Calu3 (cell line): ENCODE results near the gene TTC28. TPM values are rescaled to one million over a fixed set of nuclear protein-coding genes. Genes with fewer than 3 reads are reported as not detected.

Source experiments
- BruUV-seq: library from RNA; stranded (reverse); fragments of 400-500 nt; replicated peaks from 2 replicates; lab custom pipeline; 2021; lab: Mats Ljungman, UMichigan
- CTCF ChIA-PET: fragments of 300-600 bp; sonication (Branson Sonifier 250); formaldehyde crosslinking; loops from one replicate; lab custom pipeline; 2022; ENCODE audit warnings: antibody characterized with exemption; lab: Charles Lee
- DNase-seq: peaks from one replicate; pipeline ENCODE4 v3.0.0; 2022
- H3K27ac Mint-ChIP-seq: one replicate; pipeline ENCODE4 v1.8.0; 2022; ENCODE audit warnings: mixed read lengths; ENCODE audit not compliant: unreplicated experiment
- H3K27me3 Mint-ChIP-seq: one replicate; pipeline ENCODE4 v1.8.0; 2022; ENCODE audit warnings: mixed read lengths; ENCODE audit not compliant: unreplicated experiment
- H3K36me3 Mint-ChIP-seq: one replicate; pipeline ENCODE4 v1.8.0; 2022; ENCODE audit warnings: mild to moderate bottlenecking, moderate library complexity, mixed read lengths; ENCODE audit not compliant: insufficient read depth, unreplicated experiment
- H3K4me1 Mint-ChIP-seq: one replicate; pipeline ENCODE4 v1.8.0; 2022; ENCODE audit warnings: mild to moderate bottlenecking, low read depth, mixed read lengths; ENCODE audit not compliant: unreplicated experiment
- H3K4me3 Mint-ChIP-seq: one replicate; pipeline ENCODE4 v1.8.0; 2022; ENCODE audit warnings: mild to moderate bottlenecking, low read depth, moderate library complexity, mixed read lengths; ENCODE audit not compliant: unreplicated experiment
- H3K9me3 Mint-ChIP-seq: one replicate; pipeline ENCODE4 v1.8.0; 2022; ENCODE audit warnings: low read depth, mixed read lengths; ENCODE audit not compliant: unreplicated experiment
- CTCF ChIP-seq: fragments of 200-600 bp; IDR thresholded peaks from one replicate; pipeline ENCODE4 v1.8.0; 2022; ENCODE audit warnings: antibody characterized with exemption; ENCODE audit not compliant: unreplicated experiment
- intact Hi-C: fragments of 100-400 bp; cut with micrococcal nuclease; formaldehyde crosslinking; loops from one replicate; pipeline ENCODE4 v1.10.0; 2022; ENCODE audit not compliant: unreplicated experiment
- total RNA-seq: library from RNA; stranded (reverse); gene quantifications from 2 replicates; pipeline ENCODE4 v1.2.3, GENCODE V29; 2022

TTC28 gene
- total RNA-seq, 1 experiment from 2014 or later, result 5.2 TPM

DNA sequence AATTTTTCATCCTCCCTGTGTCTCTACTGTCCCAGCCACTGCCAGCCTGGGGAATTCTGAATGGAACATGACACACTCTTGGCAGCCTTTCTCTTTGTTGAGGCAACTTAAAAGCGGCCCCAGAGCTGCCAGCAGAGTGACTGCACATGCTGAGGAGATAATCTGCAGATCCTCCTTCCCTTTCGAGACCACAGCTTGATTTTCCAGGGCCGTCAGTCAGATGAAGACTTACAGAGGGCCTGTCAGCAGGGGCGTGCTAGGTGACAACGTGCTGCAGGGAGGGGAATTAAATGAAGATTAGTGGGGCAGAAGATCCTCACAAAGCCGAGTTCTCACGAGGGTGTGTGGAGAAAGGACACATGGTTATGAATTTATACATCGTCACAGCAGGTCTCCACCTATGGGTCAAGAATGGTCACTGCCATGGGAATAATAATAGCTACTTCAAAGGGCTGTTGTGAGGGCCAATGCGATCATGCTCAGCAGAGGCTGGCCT lies 567.0 kb downstream of the TTC28 start:
- no TSS peak for BruUV-seq
- intact Hi-C loops, result loop anchor here (1.0 kb wide), 1 partner anchor 60 kb away; no protein-coding TSS in a partner anchor
- H3K27me3 Mint-ChIP-seq, result peaks cover 34% of the 10 kb centered on the region
- H3K9me3 Mint-ChIP-seq, result no peaks in the 10 kb centered on the region
- peak; percentile 39 for TF ChIP-seq CTCF
- CTCF ChIA-PET, result interaction anchor here (0.5 to 1.4 kb wide), 11 partner anchors 9 to 723 kb away, joined by 3 to 17 read pairs (median 4); no protein-coding TSS in a partner anchor
- peak; percentile 32 for DNase-seq
- peaks cover 8% of the 10 kb centered on the region for H3K4me1 Mint-ChIP-seq
- no peak overlapping the region for H3K27ac Mint-ChIP-seq
- no peak overlapping the region for H3K4me3 Mint-ChIP-seq
- no peaks in the 10 kb centered on the region for H3K36me3 Mint-ChIP-seq

DNA sequence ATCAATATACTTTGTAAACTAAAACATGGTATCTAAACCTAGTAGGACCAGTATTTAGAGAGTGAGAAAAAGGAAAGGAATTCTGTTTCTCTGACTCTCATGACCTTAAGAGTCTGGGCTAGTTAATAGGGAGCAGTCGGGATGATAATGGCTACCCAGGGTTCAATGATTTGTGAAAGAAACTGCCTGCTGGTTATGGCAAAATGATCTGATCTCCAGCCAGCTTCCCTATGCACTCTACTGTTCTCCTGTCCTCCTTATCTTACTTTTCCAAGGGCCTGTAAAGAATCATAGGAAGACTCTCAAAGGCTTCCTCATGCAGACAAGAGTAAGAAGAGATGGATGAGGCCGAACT lies 567.5 kb downstream of the TTC28 start:
- no peaks in the 10 kb centered on the region for H3K9me3 Mint-ChIP-seq
- DNase-seq, result no peak
- H3K36me3 Mint-ChIP-seq, result no peaks in the 10 kb centered on the region
- intact Hi-C loops, result loop anchor here (1.0 kb wide), 1 partner anchor 60 kb away; no protein-coding TSS in a partner anchor
- TF ChIP-seq CTCF, result no peak
- no TSS peak for BruUV-seq
- CTCF ChIA-PET, result interaction anchor here (0.5 to 1.4 kb wide), 8 partner anchors 12 to 724 kb away, joined by 3 to 17 read pairs (median 4); no protein-coding TSS in a partner anchor
- H3K27ac Mint-ChIP-seq, result no peak overlapping the region
- peaks cover 32% of the 10 kb centered on the region for H3K27me3 Mint-ChIP-seq
- H3K4me3 Mint-ChIP-seq, result no peak overlapping the region
- peaks cover 8% of the 10 kb centered on the region for H3K4me1 Mint-ChIP-seq

DNA sequence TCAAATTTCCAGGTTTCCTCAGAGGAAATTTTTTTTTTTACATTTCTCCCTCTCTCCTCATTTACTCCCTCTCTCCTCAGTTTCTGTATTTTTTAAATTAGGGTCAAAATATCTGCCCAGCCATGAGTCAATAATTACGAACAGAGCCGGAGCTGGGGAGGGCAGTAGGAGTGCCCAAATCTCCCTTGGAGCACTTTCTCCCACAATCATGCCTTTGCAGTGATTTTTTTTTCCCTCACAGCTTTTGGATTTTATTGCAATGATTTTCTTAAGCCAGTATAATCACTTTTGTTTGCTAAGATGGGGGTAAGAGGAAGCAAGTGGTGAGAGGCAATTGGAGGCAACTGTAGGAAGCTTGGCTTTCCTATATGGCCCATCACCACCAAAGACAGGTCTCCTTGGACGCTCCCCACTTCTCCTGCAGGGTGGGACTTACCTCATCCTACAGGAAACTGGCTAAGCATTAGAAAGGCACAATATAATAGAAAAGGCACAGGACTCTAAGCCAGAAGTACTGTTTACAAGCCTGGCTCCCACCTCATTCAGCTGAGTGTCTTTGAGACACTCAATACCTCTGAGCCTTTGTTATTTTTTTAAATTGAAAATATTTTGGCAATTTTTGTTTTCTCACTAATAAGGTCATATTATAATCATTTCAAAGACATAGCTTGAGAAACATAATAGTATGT lies 568.0 kb downstream of the TTC28 start:
- Mint-ChIP-seq H3K4me3 (no peak overlapping the region), H3K4me1 (peaks cover 8% of the 10 kb centered on the region), H3K36me3 (no peaks in the 10 kb centered on the region), H3K27ac (no peak overlapping the region), H3K27me3 (peaks cover 27% of the 10 kb centered on the region), H3K9me3 (no peaks in the 10 kb centered on the region)
- no TSS peak for BruUV-seq
- CTCF ChIA-PET, result interaction anchor here (0.5 to 1.4 kb wide), 4 partner anchors 13 to 770 kb away, joined by 3 to 17 read pairs (median 4); no protein-coding TSS in a partner anchor
- intact Hi-C loops, result loop anchor here (1.0 kb wide), 1 partner anchor 59 kb away; no protein-coding TSS in a partner anchor
- no peak for TF ChIP-seq CTCF
- no peak for DNase-seq

DNA sequence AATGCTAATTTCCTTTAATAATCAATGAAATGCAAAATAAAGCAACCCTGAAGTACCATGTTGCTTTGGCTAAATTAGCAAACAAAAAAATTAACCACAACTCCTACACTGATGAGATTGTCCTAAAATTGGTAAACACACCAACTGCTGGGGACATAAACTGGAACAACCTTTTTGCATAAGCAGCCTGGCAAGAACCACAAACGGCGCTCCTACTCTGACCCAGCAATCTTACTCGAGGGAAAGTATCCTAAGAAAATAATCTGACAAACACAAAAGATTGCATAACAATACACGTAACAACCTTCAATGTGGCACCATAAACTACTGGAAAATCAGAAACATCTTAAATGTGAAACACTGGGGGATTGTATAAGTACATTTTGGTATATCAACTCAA lies 570.8 kb downstream of the TTC28 start:
- no peaks in the 10 kb centered on the region for H3K36me3 Mint-ChIP-seq
- no peak for TF ChIP-seq CTCF
- intact Hi-C loops, result no loop called here
- H3K27ac Mint-ChIP-seq, result no peak overlapping the region
- H3K9me3 Mint-ChIP-seq, result no peaks in the 10 kb centered on the region
- no TSS peak for BruUV-seq
- H3K4me3 Mint-ChIP-seq, result no peak overlapping the region
- peaks cover 8% of the 10 kb centered on the region for H3K4me1 Mint-ChIP-seq
- peaks cover 12% of the 10 kb centered on the region for H3K27me3 Mint-ChIP-seq
- no peak for DNase-seq
- CTCF ChIA-PET, result no interaction called here
